ENCODE measurements around the gene SOX14.

- TF ChIP-seq GATA2 (IDR thresholded peaks at IDR 0.05; ENCODE audit: low read depth, low read length) (no peak), GATA3 (IDR thresholded peaks at IDR 0.05; ENCODE audit: low read depth, low read length) (no peak)
Measured at GRCh38 chr3:137738710-137739109, 25.4 kb upstream of the SOX14 start.

All from SH-SY5Y (cell line).